K562 (cell line): ENCODE measurements around the gene CFHR5.

ENCODE experiments used
- CTCF ChIP-seq, 3 experiments: IDR thresholded peaks in 2 of 3; conservative IDR thresholded peaks in 1 of 3; 2 replicates each; pipeline ENCODE4 v1.5.1; 2011 to 2012; ENCODE audit warnings: low read length in 3 of 3, mild to moderate bottlenecking in 3 of 3, control low read depth in 2 of 3, improper control_type of control experiment in 1 of 3, inconsistent platforms in 1 of 3, low read depth in 1 of 3, mixed read lengths in 1 of 3, moderate library complexity in 1 of 3; ENCODE audit not compliant: insufficient read depth in 2 of 3
- FOSL1 ChIP-seq: fragments of 200-800 bp; sonication (Bioruptor generic); conservative IDR thresholded peaks from 2 replicates; pipeline ENCODE4 v1.6.1; 2016; ENCODE audit warnings: missing genetic modification characterization, missing compliant biosample characterization
- FOXK2 ChIP-seq, 2 experiments: fragments of 450-650 bp; IDR thresholded peaks in 1 of 2; conservative IDR thresholded peaks in 1 of 2; 2 replicates each; pipeline ENCODE4 v1.6.1; 2016; ENCODE audit warnings: low read depth in 2 of 2, mild to moderate bottlenecking in 1 of 2
- MAFF ChIP-seq: IDR thresholded peaks from 2 replicates; pipeline ENCODE4 v1.6.1; 2012; ENCODE audit warnings: low read length, improper control_type of control experiment
- MAFK ChIP-seq: IDR thresholded peaks from 2 replicates; pipeline ENCODE4 v1.6.1; 2011; ENCODE audit warnings: low read length, improper control_type of control experiment
- NFATC3 ChIP-seq: fragments of 450-650 bp; IDR thresholded peaks from 2 replicates; pipeline ENCODE4 v1.6.1; 2017; ENCODE audit warnings: mild to moderate bottlenecking
- NFYB ChIP-seq: IDR thresholded peaks from 2 replicates; pipeline ENCODE4 v1.6.1; 2011; ENCODE audit warnings: mild to moderate bottlenecking, moderate library complexity; ENCODE audit not compliant: insufficient read length; ENCODE audit errors: extremely low read depth
- POLR2A ChIP-seq: fragments of 450-650 bp; conservative IDR thresholded peaks from 2 replicates; pipeline ENCODE4 v1.6.1; 2016
- POLR2AphosphoS5 ChIP-seq: IDR thresholded peaks from 2 replicates; pipeline ENCODE4 v1.6.1; 2011; ENCODE audit warnings: mild to moderate bottlenecking, low read depth, low read length, moderate library complexity; ENCODE audit not compliant: control insufficient read depth, insufficient read depth
- SREBF1 ChIP-seq: fragments of 150-350 bp; IDR thresholded peaks from 2 replicates; pipeline ENCODE4 v1.6.1; 2014; ENCODE audit warnings: antibody characterized with exemption, low read depth, low read length, borderline replicate concordance
- TEAD1 ChIP-seq, 2 experiments: fragments of 450-650 bp in 1 of 2; sonication (generic) in 1 of 2; formaldehyde crosslinking; IDR thresholded peaks; 2 replicates each; pipeline versions ENCODE4 v1.4.0 to v1.8.0; 2020 to 2022; ENCODE audit warnings: mild to moderate bottlenecking in 2 of 2, missing genetic modification reagents in 1 of 2
- ZNF124 ChIP-seq: sonication (generic); formaldehyde crosslinking; IDR thresholded peaks from 2 replicates; pipeline ENCODE4 v1.8.1; 2022; ENCODE audit warnings: missing genetic modification reagents
- ZNF717 ChIP-seq: fragments of 250-450 bp; sonication (Bioruptor Pico); IDR thresholded peaks from 2 replicates; pipeline ENCODE4 v1.5.0; 2021
- TF ChIP-seq, protein P1 (sequence below): sonication (generic); formaldehyde crosslinking; IDR thresholded peaks from 2 replicates; pipeline ENCODE4 v1.5.0; 2020; ENCODE audit warnings: missing genetic modification reagents

DNA sequence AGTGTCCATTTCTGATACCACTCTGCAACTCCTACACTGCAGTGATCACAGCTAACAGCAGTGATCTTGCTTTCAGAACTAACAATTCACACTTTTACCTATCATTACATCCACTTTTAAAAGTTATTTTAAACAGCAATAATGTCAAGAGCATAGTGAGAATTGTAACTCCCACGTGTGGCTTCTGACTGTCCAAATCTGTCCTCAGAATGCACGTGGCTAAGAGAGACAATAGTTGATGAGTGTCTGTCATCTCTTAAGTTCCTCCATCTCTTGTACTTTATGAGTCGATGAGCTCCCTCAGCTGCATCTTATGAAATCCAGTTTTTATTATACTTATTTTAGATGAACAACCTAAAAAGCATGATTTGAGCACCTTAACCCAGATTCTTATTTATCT, 16.5 kb upstream of the CFHR5 start:
- TF ChIP-seq ZNF124 (CRISPR knock-in tag), result no peak
- TF ChIP-seq TEAD1 (CRISPR knock-in tag; IDR thresholded peaks at IDR 0.05), result no peak
- no peak for TF ChIP-seq POLR2A
- no peak for TF ChIP-seq POLR2AphosphoS5
- no peak for TF ChIP-seq NFATC3
- TF ChIP-seq FOXK2 (conservative IDR thresholded peaks at IDR 0.05 in 1 of 2, IDR thresholded peaks at IDR 0.05 in 1 of 2; ENCODE audit: low read depth in 2 of 2), result no peak
- TF ChIP-seq CTCF (IDR thresholded peaks at IDR 0.05 in 2 of 3, conservative IDR thresholded peaks at IDR 0.05 in 1 of 3; ENCODE audit: insufficient read depth in 2 of 3, low read depth in 1 of 3, low read length in 3 of 3), result no peak
- TF ChIP-seq SREBF1, result no peak
- TF ChIP-seq, protein P1, sequence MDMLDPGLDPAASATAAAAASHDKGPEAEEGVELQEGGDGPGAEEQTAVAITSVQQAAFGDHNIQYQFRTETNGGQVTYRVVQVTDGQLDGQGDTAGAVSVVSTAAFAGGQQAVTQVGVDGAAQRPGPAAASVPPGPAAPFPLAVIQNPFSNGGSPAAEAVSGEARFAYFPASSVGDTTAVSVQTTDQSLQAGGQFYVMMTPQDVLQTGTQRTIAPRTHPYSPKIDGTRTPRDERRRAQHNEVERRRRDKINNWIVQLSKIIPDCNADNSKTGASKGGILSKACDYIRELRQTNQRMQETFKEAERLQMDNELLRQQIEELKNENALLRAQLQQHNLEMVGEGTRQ (CRISPR knock-in tag), result no peak
- no peak for TF ChIP-seq MAFK
- no peak for TF ChIP-seq MAFF
- TF ChIP-seq NFYB, result no peak
- TF ChIP-seq ZNF717, result no peak
- no peak for TF ChIP-seq FOSL1
